B cell (primary cell): Measurements from ENCODE around the gene MARS1.

Source experiments
- EZH2 ChIP-seq: IDR thresholded peaks from 2 replicates; pipeline ENCODE4 v1.6.1; 2012; ENCODE audit warnings: borderline replicate concordance, low read depth, mild to moderate bottlenecking, moderate library complexity, low read length; ENCODE audit not compliant: insufficient read depth, poor library complexity, severe bottlenecking
- TF ChIP-seq, protein P1 (sequence below): fragments of 200-600 bp; IDR thresholded peaks from one replicate; pipeline ENCODE4 v1.8.0; 2022; ENCODE audit warnings: antibody characterized with exemption, mild to moderate bottlenecking

DNA sequence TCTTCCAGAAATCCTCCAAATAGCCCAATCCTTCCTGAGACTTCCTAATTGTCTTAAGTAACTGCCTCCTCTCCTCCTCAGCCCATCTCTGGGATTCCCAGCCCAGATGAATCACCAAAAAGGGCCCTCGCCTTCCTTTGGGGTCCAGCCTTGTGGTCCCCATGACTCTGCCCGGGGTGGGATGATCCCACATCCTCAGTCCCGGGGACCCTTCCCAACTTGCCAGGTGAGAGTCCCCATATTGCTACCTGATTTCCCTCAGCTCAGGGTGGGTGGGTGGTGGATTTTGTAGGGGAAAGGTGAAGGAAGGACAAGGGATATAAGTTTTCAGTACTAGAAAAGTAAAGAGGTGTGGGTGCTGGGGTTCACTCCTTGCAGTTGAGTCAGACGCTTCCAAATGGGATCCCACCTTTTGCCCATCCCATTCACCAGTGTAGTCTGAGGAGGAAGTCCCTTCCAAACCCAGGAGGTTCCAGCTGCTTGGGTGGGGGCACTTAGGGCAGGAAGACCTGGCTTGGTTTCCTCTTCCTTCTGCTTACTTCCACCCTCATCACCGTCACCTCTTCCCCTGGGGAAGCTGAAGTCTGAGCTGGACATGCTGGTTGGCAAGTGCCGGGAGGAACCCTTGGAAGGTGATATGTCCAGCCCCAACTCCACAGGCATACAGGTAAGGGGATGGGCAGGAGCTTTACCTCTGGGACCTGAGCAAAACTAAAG lies 22.7 kb upstream of the MARS1 start:
- TF ChIP-seq, protein P1, sequence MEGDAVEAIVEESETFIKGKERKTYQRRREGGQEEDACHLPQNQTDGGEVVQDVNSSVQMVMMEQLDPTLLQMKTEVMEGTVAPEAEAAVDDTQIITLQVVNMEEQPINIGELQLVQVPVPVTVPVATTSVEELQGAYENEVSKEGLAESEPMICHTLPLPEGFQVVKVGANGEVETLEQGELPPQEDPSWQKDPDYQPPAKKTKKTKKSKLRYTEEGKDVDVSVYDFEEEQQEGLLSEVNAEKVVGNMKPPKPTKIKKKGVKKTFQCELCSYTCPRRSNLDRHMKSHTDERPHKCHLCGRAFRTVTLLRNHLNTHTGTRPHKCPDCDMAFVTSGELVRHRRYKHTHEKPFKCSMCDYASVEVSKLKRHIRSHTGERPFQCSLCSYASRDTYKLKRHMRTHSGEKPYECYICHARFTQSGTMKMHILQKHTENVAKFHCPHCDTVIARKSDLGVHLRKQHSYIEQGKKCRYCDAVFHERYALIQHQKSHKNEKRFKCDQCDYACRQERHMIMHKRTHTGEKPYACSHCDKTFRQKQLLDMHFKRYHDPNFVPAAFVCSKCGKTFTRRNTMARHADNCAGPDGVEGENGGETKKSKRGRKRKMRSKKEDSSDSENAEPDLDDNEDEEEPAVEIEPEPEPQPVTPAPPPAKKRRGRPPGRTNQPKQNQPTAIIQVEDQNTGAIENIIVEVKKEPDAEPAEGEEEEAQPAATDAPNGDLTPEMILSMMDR = no peak
- TF ChIP-seq EZH2 = no peak
